ENCODE measurements around the gene CMBL. TPM values are rescaled to one million over a fixed set of nuclear protein-coding genes. Genes with fewer than 3 reads are reported as not detected.

The CMBL gene
- total RNA-seq, 1 donor from 2014 or later: 11.3 TPM

DNA sequence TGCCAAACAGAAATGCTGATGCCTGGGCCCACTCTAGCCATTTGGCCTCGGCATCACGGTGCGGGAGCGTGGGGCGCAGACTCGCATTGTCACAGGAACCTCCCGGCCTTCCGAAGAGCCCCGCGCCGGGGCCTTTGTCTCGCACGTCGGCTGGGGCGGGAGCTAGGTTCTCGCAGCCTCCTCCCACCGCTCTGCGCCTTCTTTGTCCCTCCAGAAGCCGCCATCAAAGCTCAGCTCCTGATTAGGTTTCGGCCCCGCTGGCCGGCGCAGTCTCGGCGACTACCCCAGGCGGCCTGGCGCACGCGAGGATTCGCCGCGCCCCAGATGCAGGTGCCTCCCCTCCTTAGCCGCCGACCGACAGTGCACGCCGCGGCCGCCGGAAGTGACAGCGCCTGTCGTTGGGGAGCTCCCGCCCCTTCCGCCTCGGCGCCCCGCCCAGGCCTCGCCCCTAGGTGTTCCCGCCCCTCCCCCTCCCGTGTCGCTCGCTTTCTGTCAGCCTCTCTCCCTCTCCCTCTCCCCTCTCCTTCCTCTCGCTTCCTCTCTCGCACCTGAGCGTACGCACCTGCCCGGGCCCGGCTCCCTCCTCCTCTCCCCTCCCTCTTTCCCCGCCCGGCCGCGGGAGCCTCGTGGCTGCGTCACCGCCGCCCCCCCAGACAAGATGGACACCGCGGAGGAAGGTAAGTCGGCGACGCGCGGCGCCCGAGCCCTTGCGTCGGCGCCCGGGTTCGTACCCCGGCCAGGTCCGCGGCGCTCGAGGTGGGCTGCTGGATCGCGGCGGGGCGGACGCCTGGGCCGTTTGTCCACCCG is 45.7 kb upstream of the CMBL start, which contains the start of gene MARCHF6:
TSS of gene MARCHF6 (plus strand) at position 455 of the 807 bp plus-strand sequence. CDS start at position 659, 204 bp downstream.
- Histone ChIP-seq H4K20me1 (ENCODE audit: low read depth) (peaks cover 41% of the 10 kb centered on the region), H3K9me3 (ENCODE audit: low read depth) (no peaks in the 10 kb centered on the region), H3F3A (ENCODE audit: low read depth) (peaks cover 26% of the 10 kb centered on the region), H3K36me3 (no peaks in the 10 kb centered on the region), H3K79me2 (ENCODE audit: low read depth) (peaks cover 63% of the 10 kb centered on the region), H3K4me1 (peaks cover 27% of the 10 kb centered on the region), H3K9ac (peak within 1 kb of the TSS; percentile 94), H3K27me3 (no peaks in the 10 kb centered on the region), H3K27ac (peak within 1 kb of the TSS; percentile 99), H2AFZ (replicated peaks) (peak within 1 kb of the TSS; percentile 75), H3K4me2 (peak within 1 kb of the TSS; percentile 88), H3K4me3 (peak within 1 kb of the TSS; percentile 98)
- peak within 1 kb of the TSS; percentile 100 for H3K27ac Mint-ChIP-seq
- peaks cover 2% of the 10 kb centered on the region for H3K9me3 Mint-ChIP-seq
- H3K36me3 Mint-ChIP-seq: peaks cover 14% of the 10 kb centered on the region
- TF ChIP-seq EZH2 (IDR thresholded peaks at IDR 0.05) (peak; percentile 46), EZH2phosphoT487 (IDR thresholded peaks at IDR 0.05) (peak; percentile 16)
- TF ChIP-seq, protein P1, sequence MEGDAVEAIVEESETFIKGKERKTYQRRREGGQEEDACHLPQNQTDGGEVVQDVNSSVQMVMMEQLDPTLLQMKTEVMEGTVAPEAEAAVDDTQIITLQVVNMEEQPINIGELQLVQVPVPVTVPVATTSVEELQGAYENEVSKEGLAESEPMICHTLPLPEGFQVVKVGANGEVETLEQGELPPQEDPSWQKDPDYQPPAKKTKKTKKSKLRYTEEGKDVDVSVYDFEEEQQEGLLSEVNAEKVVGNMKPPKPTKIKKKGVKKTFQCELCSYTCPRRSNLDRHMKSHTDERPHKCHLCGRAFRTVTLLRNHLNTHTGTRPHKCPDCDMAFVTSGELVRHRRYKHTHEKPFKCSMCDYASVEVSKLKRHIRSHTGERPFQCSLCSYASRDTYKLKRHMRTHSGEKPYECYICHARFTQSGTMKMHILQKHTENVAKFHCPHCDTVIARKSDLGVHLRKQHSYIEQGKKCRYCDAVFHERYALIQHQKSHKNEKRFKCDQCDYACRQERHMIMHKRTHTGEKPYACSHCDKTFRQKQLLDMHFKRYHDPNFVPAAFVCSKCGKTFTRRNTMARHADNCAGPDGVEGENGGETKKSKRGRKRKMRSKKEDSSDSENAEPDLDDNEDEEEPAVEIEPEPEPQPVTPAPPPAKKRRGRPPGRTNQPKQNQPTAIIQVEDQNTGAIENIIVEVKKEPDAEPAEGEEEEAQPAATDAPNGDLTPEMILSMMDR (IDR thresholded peaks at IDR 0.05): no peak
- H3K27me3 Mint-ChIP-seq (ENCODE audit: insufficient read depth, low read depth): peaks cover 3% of the 10 kb centered on the region
- peak within 1 kb of the TSS; percentile 99 for H3K4me3 Mint-ChIP-seq
- H3K4me1 Mint-ChIP-seq: peaks cover 35% of the 10 kb centered on the region
- peak; percentile 98 for DNase-seq (ENCODE audit: low spot score)

DNA sequence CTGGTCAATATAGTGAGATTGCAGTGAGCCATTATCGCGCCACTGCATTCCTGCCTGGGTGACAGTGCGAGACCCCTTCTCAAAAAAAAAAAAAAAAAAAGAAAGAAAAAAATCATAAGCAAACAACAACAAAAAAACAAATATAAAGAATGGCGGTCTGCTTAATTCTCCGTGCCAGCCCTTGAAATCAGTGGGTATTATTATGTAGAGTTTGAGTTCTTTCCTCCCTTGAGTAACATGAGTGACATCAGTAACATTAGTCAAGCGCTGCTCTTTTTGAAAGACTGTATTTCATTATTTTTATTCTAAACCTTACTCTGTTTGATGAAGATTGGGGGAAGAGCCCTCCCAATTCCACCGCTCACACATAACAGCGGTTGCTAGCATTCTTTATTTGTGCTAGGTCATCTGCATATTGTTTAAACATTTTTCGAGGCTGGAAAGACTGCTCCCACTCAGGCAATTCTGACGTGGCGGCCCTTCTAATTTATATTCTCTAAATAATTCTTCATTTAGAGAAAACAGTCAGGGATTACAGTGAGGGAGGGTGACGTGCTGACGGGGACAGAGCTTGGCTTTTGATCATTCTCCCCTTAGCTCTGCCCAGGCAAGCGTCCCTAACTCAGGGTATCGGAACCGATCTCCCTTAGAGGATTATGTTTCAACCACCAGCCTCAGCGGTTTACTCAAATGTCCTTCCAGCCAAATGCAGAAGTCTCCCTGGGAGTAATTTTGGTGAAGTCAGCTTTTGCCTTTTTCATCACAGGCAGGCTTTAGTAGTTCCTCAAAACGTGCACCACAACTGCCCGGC is 44.9 kb upstream of the CMBL start:
- H4K20me1 ChIP-seq (ENCODE audit: low read depth): peaks cover 33% of the 10 kb centered on the region
- H3F3A ChIP-seq (ENCODE audit: low read depth): peaks cover 34% of the 10 kb centered on the region
- H3K27ac Mint-ChIP-seq: peak overlapping the region; percentile 97
- H3K4me2 ChIP-seq: peak overlapping the region; percentile 88
- peaks cover 55% of the 10 kb centered on the region for H3K79me2 ChIP-seq (ENCODE audit: low read depth)
- peak overlapping the region; percentile 94 for H3K9ac ChIP-seq
- H3K27ac ChIP-seq: peak overlapping the region; percentile 99
- peak; percentile 75 for DNase-seq (ENCODE audit: low spot score)
- no peaks in the 10 kb centered on the region for H3K36me3 ChIP-seq
- peak overlapping the region; percentile 75 for H2AFZ ChIP-seq (replicated peaks)
- peaks cover 3% of the 10 kb centered on the region for H3K27me3 Mint-ChIP-seq (ENCODE audit: insufficient read depth, low read depth)
- peak overlapping the region; percentile 93 for H3K4me3 Mint-ChIP-seq
- peaks cover 25% of the 10 kb centered on the region for H3K4me1 ChIP-seq
- peaks cover 9% of the 10 kb centered on the region for H3K36me3 Mint-ChIP-seq
- H3K4me3 ChIP-seq: peak overlapping the region; percentile 98
- no peaks in the 10 kb centered on the region for H3K9me3 ChIP-seq (ENCODE audit: low read depth)
- H3K4me1 Mint-ChIP-seq: peaks cover 33% of the 10 kb centered on the region
- TF ChIP-seq, protein P1 (IDR thresholded peaks at IDR 0.05): no peak
- no peak for TF ChIP-seq EZH2phosphoT487 (IDR thresholded peaks at IDR 0.05)
- no peak for TF ChIP-seq EZH2 (IDR thresholded peaks at IDR 0.05)
- no peaks in the 10 kb centered on the region for H3K9me3 Mint-ChIP-seq
- no peaks in the 10 kb centered on the region for H3K27me3 ChIP-seq

DNA sequence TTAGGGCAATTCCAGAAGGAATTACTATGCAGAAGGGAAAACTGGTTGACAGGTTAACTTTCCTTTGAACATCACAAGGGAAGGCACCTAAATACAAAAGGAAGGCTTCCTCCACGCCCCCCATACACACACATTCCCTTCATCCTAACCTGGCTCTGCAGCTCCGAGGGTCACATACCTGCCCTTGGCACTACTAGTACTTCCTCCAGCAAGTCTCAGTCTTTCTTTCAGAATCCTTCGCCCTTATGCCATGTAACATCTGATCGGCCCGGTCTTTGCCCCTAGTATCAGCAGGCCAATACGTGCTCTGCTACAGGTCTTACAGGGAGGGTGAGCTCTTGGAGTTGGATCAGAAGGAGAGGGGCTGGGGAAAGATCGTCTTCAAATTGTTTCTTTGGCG is 44.2 kb upstream of the CMBL start:
- H3K36me3 ChIP-seq: no peaks in the 10 kb centered on the region
- Mint-ChIP-seq H3K4me1 (peaks cover 33% of the 10 kb centered on the region), H3K4me3 (peak overlapping the region; percentile 93), H3K27ac (peak overlapping the region; percentile 28), H3K36me3 (peaks cover 8% of the 10 kb centered on the region), H3K9me3 (no peaks in the 10 kb centered on the region), H3K27me3 (ENCODE audit: insufficient read depth, low read depth) (peaks cover 3% of the 10 kb centered on the region)
- no peak overlapping the region for H3K9ac ChIP-seq
- peaks cover 48% of the 10 kb centered on the region for H3K79me2 ChIP-seq (ENCODE audit: low read depth)
- no peak overlapping the region for H3K27ac ChIP-seq
- H3K4me1 ChIP-seq: peaks cover 18% of the 10 kb centered on the region
- H3K9me3 ChIP-seq (ENCODE audit: low read depth): no peaks in the 10 kb centered on the region
- H3K4me2 ChIP-seq: peak overlapping the region; percentile 88
- H3F3A ChIP-seq (ENCODE audit: low read depth): peaks cover 41% of the 10 kb centered on the region
- no peak overlapping the region for H2AFZ ChIP-seq (replicated peaks)
- H3K4me3 ChIP-seq: peak overlapping the region; percentile 98
- H4K20me1 ChIP-seq (ENCODE audit: low read depth): peaks cover 26% of the 10 kb centered on the region
- no peaks in the 10 kb centered on the region for H3K27me3 ChIP-seq
- DNase-seq (ENCODE audit: low spot score): no peak
- no peak for TF ChIP-seq EZH2 (IDR thresholded peaks at IDR 0.05)

Data from neural progenitor cell (in vitro differentiated cells).